Measurements from ENCODE around the gene SLC12A2.

The SLC12A2 gene

GRCh38 chr5:128169401-128170017 is 85.9 kb downstream of the SLC12A2 start:
- DNase-seq (ENCODE audit: low read depth in 3 of 3) = no peak

- no peak for DNase-seq (ENCODE audit: low read depth in 3 of 3)
Measured at GRCh38 chr5:128172102-128172501, 88.5 kb downstream of the SLC12A2 start.

GRCh38 chr5:128174951-128175350 is 91.4 kb downstream of the SLC12A2 start:
- DNase-seq (ENCODE audit: low read depth in 3 of 3) = no peak

- DNase-seq (ENCODE audit: low read depth in 3 of 3) = no peak
Measured at GRCh38 chr5:128192368-128192767, 108.8 kb downstream of the SLC12A2 start.

- DNase-seq (ENCODE audit: low read depth in 3 of 3) = no peak
Measured at GRCh38 chr5:128193665-128194390, 110.3 kb downstream of the SLC12A2 start.

GRCh38 chr5:128195316-128195715 is 111.8 kb downstream of the SLC12A2 start:
- no peak for DNase-seq (ENCODE audit: low read depth in 3 of 3)

GRCh38 chr5:128196080-128196479 is 112.5 kb downstream of the SLC12A2 start:
- no peak for DNase-seq (ENCODE audit: low read depth in 3 of 3)

- DNase-seq (ENCODE audit: low read depth in 3 of 3) = no peak
Measured at GRCh38 chr5:128196791-128197190, 113.2 kb downstream of the SLC12A2 start.

GRCh38 chr5:128197896-128198522 is 114.4 kb downstream of the SLC12A2 start:
- no peak for DNase-seq (ENCODE audit: low read depth in 3 of 3)

- DNase-seq (ENCODE audit: low read depth in 3 of 3) = no peak
Measured at GRCh38 chr5:128199104-128199503, 115.5 kb downstream of the SLC12A2 start.

GRCh38 chr5:128199611-128200010 is 116.0 kb downstream of the SLC12A2 start:
- no peak for DNase-seq (ENCODE audit: low read depth in 3 of 3)

- peak; percentile 71 to 72 (median 72) for DNase-seq (ENCODE audit: low read depth in 3 of 3)
Measured at GRCh38 chr5:128201065-128201926, 117.7 kb downstream of the SLC12A2 start.

- no peak for DNase-seq (ENCODE audit: low read depth in 3 of 3)
Measured at GRCh38 chr5:128202320-128202719, 118.8 kb downstream of the SLC12A2 start.

GRCh38 chr5:128208436-128208835 is 124.9 kb downstream of the SLC12A2 start:
- DNase-seq (ENCODE audit: low read depth in 3 of 3) = no peak

GRCh38 chr5:128212191-128212806 is 128.7 kb downstream of the SLC12A2 start:
- no peak for DNase-seq (ENCODE audit: low read depth in 3 of 3)

- no peak for DNase-seq (ENCODE audit: low read depth in 3 of 3)
Measured at GRCh38 chr5:128213340-128213739, 129.8 kb downstream of the SLC12A2 start.

GRCh38 chr5:128213833-128214232 is 130.3 kb downstream of the SLC12A2 start:
- no peak for DNase-seq (ENCODE audit: low read depth in 3 of 3)

GRCh38 chr5:128216285-128216684 is 132.7 kb downstream of the SLC12A2 start:
- DNase-seq (ENCODE audit: low read depth in 3 of 3) = no peak

GRCh38 chr5:128216860-128217531 is 133.4 kb downstream of the SLC12A2 start:
- no peak for DNase-seq (ENCODE audit: low read depth in 3 of 3)

- DNase-seq (ENCODE audit: low read depth in 3 of 3) = no peak
Measured at GRCh38 chr5:128220841-128221240, 137.3 kb downstream of the SLC12A2 start.

GRCh38 chr5:128224336-128224735 is 140.8 kb downstream of the SLC12A2 start:
- DNase-seq (ENCODE audit: low read depth in 3 of 3) = no peak

All from stimulated activated CD4-positive, alpha-beta T cell treated with anti-CD3 and anti-CD28 coated beads, TNF-alpha, amount 100 ng/mL, for 4 hours (primary cell).